ENCODE results near the gene PLA2R1.

DNA sequence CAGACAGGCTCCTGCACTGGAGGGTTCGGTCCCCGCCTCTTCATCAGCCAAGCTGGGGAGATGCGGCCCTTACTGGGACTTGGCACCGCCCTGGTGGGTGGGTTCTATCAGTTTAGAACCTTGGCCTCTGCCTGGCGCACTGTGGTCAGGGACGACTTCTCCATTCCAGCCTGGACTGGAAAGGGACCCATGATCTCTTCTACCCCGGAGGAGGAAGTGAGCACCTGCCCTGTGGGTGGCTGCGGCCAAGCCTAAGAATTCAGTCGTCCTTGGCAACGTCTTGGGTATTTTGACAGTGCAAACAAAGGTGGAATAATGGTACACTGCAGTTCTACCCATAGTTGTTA is 157.5 kb downstream of the PLA2R1 start:
- TF ChIP-seq, protein P1, sequence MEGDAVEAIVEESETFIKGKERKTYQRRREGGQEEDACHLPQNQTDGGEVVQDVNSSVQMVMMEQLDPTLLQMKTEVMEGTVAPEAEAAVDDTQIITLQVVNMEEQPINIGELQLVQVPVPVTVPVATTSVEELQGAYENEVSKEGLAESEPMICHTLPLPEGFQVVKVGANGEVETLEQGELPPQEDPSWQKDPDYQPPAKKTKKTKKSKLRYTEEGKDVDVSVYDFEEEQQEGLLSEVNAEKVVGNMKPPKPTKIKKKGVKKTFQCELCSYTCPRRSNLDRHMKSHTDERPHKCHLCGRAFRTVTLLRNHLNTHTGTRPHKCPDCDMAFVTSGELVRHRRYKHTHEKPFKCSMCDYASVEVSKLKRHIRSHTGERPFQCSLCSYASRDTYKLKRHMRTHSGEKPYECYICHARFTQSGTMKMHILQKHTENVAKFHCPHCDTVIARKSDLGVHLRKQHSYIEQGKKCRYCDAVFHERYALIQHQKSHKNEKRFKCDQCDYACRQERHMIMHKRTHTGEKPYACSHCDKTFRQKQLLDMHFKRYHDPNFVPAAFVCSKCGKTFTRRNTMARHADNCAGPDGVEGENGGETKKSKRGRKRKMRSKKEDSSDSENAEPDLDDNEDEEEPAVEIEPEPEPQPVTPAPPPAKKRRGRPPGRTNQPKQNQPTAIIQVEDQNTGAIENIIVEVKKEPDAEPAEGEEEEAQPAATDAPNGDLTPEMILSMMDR (IDR thresholded peaks at IDR 0.05) = no peak
- TF ChIP-seq POLR2A (IDR thresholded peaks at IDR 0.05) (no peak), EP300 (IDR thresholded peaks at IDR 0.05) (no peak)
